NB4 (cell line): Measurements from ENCODE around the gene PRSS2.

Experiments
- MYC ChIP-seq: IDR thresholded peaks from 2 replicates; pipeline ENCODE4 v1.6.1; 2011; ENCODE audit warnings: low read depth, low read length
- POLR2A ChIP-seq: IDR thresholded peaks from 2 replicates; pipeline ENCODE4 v1.6.1; 2011; ENCODE audit warnings: mild to moderate bottlenecking; ENCODE audit not compliant: insufficient read length; ENCODE audit errors: extremely low read depth
- TF ChIP-seq, protein P1 (sequence below): IDR thresholded peaks from one replicate; pipeline ENCODE4 v1.5.1; 2012; ENCODE audit warnings: low read depth, low read length
- TF ChIP-seq, protein P2 (sequence below): IDR thresholded peaks from 2 replicates; pipeline ENCODE4 v1.6.1; 2011; ENCODE audit warnings: low read depth, low read length

- TF ChIP-seq POLR2A = no peak
- TF ChIP-seq, protein P1, sequence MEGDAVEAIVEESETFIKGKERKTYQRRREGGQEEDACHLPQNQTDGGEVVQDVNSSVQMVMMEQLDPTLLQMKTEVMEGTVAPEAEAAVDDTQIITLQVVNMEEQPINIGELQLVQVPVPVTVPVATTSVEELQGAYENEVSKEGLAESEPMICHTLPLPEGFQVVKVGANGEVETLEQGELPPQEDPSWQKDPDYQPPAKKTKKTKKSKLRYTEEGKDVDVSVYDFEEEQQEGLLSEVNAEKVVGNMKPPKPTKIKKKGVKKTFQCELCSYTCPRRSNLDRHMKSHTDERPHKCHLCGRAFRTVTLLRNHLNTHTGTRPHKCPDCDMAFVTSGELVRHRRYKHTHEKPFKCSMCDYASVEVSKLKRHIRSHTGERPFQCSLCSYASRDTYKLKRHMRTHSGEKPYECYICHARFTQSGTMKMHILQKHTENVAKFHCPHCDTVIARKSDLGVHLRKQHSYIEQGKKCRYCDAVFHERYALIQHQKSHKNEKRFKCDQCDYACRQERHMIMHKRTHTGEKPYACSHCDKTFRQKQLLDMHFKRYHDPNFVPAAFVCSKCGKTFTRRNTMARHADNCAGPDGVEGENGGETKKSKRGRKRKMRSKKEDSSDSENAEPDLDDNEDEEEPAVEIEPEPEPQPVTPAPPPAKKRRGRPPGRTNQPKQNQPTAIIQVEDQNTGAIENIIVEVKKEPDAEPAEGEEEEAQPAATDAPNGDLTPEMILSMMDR = no peak
- TF ChIP-seq, protein P2, sequence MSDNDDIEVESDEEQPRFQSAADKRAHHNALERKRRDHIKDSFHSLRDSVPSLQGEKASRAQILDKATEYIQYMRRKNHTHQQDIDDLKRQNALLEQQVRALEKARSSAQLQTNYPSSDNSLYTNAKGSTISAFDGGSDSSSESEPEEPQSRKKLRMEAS = no peak
- TF ChIP-seq MYC = no peak
Measured at GRCh38 chr7:142789441-142789840, 18.7 kb downstream of the PRSS2 start.
